GM23338 (cell line): Measurements from ENCODE around the gene RPL39L. TPM values are rescaled to one million over a fixed set of nuclear protein-coding genes. Genes with fewer than 3 reads are reported as not detected.

Source experiments
- ATAC-seq: fragments of 200-7000 bp; cut with Tn5 transposase; 3 replicates; pipeline ENCODE4 v1.9.1; 2020
- DNase-seq: peaks from one replicate; pipeline ENCODE4 v3.0.0-alpha.2; 2015; ENCODE audit warnings: low spot score
- H2AFZ ChIP-seq: fragments of 200-600 bp; sonication (generic); 2 replicates; pipeline ENCODE4 v1.8.0; 2016; ENCODE audit warnings: antibody characterized with exemption, mild to moderate bottlenecking, moderate library complexity
- H3F3A ChIP-seq: fragments of 200-600 bp; sonication (generic); replicated peaks from 2 replicates; pipeline ENCODE4 v1.8.0; 2017; ENCODE audit warnings: antibody characterized with exemption, mixed run types, low read depth
- H3K27ac ChIP-seq: fragments of 200-600 bp; sonication (generic); 2 replicates; pipeline ENCODE4 v1.6.1; 2016; ENCODE audit warnings: low read depth
- H3K27me3 ChIP-seq: fragments of 200-600 bp; sonication (generic); 2 replicates; pipeline ENCODE4 v1.8.0; 2016; ENCODE audit warnings: mild to moderate bottlenecking, mixed run types, moderate library complexity; ENCODE audit not compliant: insufficient read depth
- H3K36me3 ChIP-seq: fragments of 200-600 bp; sonication (generic); 2 replicates; pipeline ENCODE4 v1.8.0; 2016; ENCODE audit warnings: mild to moderate bottlenecking; ENCODE audit not compliant: insufficient read depth
- H3K4me1 ChIP-seq: fragments of 200-600 bp; sonication (generic); 2 replicates; pipeline ENCODE4 v1.8.0; 2016; ENCODE audit warnings: mild to moderate bottlenecking, moderate library complexity; ENCODE audit not compliant: insufficient read depth
- H3K4me2 ChIP-seq: fragments of 200-600 bp; sonication (generic); 2 replicates; pipeline ENCODE4 v1.7.1; 2017; ENCODE audit warnings: mixed run types
- H3K4me3 ChIP-seq: fragments of 200-600 bp; sonication (generic); 2 replicates; pipeline ENCODE4 v1.6.1; 2016; ENCODE audit warnings: mixed run types
- H3K79me2 ChIP-seq: fragments of 200-600 bp; sonication (generic); replicated peaks from 2 replicates; pipeline ENCODE4 v1.8.0; 2017; ENCODE audit warnings: mild to moderate bottlenecking; ENCODE audit not compliant: insufficient read depth
- H3K9me2 ChIP-seq: fragments of 200-600 bp; sonication (generic); 2 replicates; pipeline ENCODE4 v1.8.0; 2017; ENCODE audit not compliant: insufficient read depth
- H4K20me1 ChIP-seq: fragments of 200-600 bp; sonication (generic); replicated peaks from 2 replicates; pipeline ENCODE4 v1.8.0; 2017; ENCODE audit warnings: mild to moderate bottlenecking; ENCODE audit not compliant: insufficient read depth
- H3K27ac Mint-ChIP-seq: 2 replicates; pipeline ENCODE4 v1.8.0; 2020; ENCODE audit warnings: inconsistent platforms, mild to moderate bottlenecking, moderate library complexity, mixed read lengths
- H3K27me3 Mint-ChIP-seq: 3 replicates; pipeline ENCODE4 v1.8.0; 2022; ENCODE audit warnings: low read depth, mild to moderate bottlenecking, moderate library complexity, mixed read lengths, inconsistent platforms; ENCODE audit not compliant: insufficient read depth, poor library complexity
- H3K36me3 Mint-ChIP-seq: 3 replicates; pipeline ENCODE4 v1.8.0; 2021; ENCODE audit warnings: low read depth, mild to moderate bottlenecking, inconsistent platforms, moderate library complexity, mixed read lengths
- H3K4me1 Mint-ChIP-seq: 3 replicates; pipeline ENCODE4 v1.8.0; 2020; ENCODE audit warnings: mild to moderate bottlenecking, inconsistent platforms, mixed read lengths
- H3K4me3 Mint-ChIP-seq: 3 replicates; pipeline ENCODE4 v1.8.0; 2021; ENCODE audit warnings: moderate library complexity, mild to moderate bottlenecking, inconsistent platforms, mixed read lengths
- H3K9me3 Mint-ChIP-seq: 3 replicates; pipeline ENCODE4 v1.8.0; 2020; ENCODE audit warnings: moderate library complexity, mild to moderate bottlenecking, inconsistent platforms, mixed read lengths
- CTCF ChIP-seq, 2 experiments: fragments of 200-600 bp in 1 of 2; sonication (generic) in 1 of 2; conservative IDR thresholded peaks; 2 replicates each; pipeline versions ENCODE4 v1.5.1 to v1.6.1; 2016 to 2017; ENCODE audit warnings: antibody characterized with exemption in 2 of 2, low read depth in 2 of 2, mild to moderate bottlenecking in 2 of 2, moderate library complexity in 1 of 2
- polyA plus RNA-seq: library from polyadenylated mRNA; unstranded; fragments of >200 nt; fragmentation: Nextera tagmentation; extraction: Ambion mirVana; gene quantifications from 2 replicates; pipeline ENCODE4 v1.2.1, GENCODE V29; 2016
- total RNA-seq: library from RNA; depleted of rRNA; stranded (reverse); fragments of >200 nt; shearing (Covaris generic); gene quantifications from 2 replicates; pipeline ENCODE4 v1.2.3, GENCODE V29; 2014
- TF ChIP-seq, protein P1 (sequence below): fragments of 250-450 bp; sonication (Bioruptor Pico); IDR thresholded peaks from 2 replicates; pipeline ENCODE4 v1.5.0; 2020; ENCODE audit warnings: mild to moderate bottlenecking, moderate library complexity
- TF ChIP-seq, protein P2 (sequence below): IDR thresholded peaks from 2 replicates; pipeline ENCODE4 v1.6.1; 2016; ENCODE audit warnings: antibody characterized with exemption

The RPL39L gene
- total and polyA plus RNA-seq, 2 experiments from 2014 or later = 70.6 to 155 TPM

GRCh38 chr3:187150186-187150585, 10.9 kb upstream of the RPL39L start:
- no peak overlapping the region for H3K4me2 ChIP-seq
- H3K9me2 ChIP-seq = peaks cover 4% of the 10 kb centered on the region; the same call in 1 of the 2 replicates
- no peak for DNase-seq
- ATAC-seq = no peak
- H3K79me2 ChIP-seq = peaks cover 53% of the 10 kb centered on the region
- Mint-ChIP-seq H3K4me1 (no peaks in the 10 kb centered on the region), H3K4me3 (no peak overlapping the region), H3K27me3 (peaks cover 2% of the 10 kb centered on the region), H3K27ac (no peak overlapping the region), H3K9me3 (peaks cover 30% of the 10 kb centered on the region), H3K36me3 (peaks cover 23% of the 10 kb centered on the region)
- no peaks in the 10 kb centered on the region for H3F3A ChIP-seq
- H3K36me3 ChIP-seq = peaks cover 20% of the 10 kb centered on the region; the same call in 1 of the 2 replicates
- no peaks in the 10 kb centered on the region for H3K27me3 ChIP-seq
- H3K4me1 ChIP-seq = peaks cover 6% of the 10 kb centered on the region
- TF ChIP-seq, protein P1, sequence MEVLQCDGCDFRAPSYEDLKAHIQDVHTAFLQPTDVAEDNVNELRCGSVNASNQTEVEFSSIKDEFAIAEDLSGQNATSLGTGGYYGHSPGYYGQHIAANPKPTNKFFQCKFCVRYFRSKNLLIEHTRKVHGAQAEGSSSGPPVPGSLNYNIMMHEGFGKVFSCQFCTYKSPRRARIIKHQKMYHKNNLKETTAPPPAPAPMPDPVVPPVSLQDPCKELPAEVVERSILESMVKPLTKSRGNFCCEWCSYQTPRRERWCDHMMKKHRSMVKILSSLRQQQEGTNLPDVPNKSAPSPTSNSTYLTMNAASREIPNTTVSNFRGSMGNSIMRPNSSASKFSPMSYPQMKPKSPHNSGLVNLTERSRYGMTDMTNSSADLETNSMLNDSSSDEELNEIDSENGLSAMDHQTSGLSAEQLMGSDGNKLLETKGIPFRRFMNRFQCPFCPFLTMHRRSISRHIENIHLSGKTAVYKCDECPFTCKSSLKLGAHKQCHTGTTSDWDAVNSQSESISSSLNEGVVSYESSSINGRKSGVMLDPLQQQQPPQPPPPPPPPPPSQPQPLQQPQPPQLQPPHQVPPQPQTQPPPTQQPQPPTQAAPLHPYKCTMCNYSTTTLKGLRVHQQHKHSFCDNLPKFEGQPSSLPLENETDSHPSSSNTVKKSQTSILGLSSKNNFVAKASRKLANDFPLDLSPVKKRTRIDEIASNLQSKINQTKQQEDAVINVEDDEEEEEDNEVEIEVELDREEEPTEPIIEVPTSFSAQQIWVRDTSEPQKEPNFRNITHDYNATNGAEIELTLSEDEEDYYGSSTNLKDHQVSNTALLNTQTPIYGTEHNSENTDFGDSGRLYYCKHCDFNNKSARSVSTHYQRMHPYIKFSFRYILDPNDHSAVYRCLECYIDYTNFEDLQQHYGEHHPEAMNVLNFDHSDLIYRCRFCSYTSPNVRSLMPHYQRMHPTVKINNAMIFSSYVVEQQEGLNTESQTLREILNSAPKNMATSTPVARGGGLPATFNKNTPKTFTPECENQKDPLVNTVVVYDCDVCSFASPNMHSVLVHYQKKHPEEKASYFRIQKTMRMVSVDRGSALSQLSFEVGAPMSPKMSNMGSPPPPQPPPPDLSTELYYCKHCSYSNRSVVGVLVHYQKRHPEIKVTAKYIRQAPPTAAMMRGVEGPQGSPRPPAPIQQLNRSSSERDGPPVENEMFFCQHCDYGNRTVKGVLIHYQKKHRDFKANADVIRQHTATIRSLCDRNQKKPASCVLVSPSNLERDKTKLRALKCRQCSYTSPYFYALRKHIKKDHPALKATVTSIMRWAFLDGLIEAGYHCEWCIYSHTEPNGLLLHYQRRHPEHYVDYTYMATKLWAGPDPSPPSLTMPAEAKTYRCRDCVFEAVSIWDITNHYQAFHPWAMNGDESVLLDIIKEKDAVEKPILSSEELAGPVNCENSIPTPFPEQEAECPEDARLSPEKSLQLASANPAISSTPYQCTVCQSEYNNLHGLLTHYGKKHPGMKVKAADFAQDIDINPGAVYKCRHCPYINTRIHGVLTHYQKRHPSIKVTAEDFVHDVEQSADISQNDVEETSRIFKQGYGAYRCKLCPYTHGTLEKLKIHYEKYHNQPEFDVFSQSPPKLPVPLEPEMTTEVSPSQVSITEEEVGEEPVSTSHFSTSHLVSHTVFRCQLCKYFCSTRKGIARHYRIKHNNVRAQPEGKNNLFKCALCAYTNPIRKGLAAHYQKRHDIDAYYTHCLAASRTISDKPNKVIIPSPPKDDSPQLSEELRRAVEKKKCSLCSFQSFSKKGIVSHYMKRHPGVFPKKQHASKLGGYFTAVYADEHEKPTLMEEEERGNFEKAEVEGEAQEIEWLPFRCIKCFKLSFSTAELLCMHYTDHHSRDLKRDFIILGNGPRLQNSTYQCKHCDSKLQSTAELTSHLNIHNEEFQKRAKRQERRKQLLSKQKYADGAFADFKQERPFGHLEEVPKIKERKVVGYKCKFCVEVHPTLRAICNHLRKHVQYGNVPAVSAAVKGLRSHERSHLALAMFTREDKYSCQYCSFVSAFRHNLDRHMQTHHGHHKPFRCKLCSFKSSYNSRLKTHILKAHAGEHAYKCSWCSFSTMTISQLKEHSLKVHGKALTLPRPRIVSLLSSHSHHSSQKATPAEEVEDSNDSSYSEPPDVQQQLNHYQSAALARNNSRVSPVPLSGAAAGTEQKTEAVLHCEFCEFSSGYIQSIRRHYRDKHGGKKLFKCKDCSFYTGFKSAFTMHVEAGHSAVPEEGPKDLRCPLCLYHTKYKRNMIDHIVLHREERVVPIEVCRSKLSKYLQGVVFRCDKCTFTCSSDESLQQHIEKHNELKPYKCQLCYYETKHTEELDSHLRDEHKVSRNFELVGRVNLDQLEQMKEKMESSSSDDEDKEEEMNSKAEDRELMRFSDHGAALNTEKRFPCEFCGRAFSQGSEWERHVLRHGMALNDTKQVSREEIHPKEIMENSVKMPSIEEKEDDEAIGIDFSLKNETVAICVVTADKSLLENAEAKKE (CRISPR knock-in tag) = no peak
- H2AFZ ChIP-seq = no peak overlapping the region
- H4K20me1 ChIP-seq = no peaks in the 10 kb centered on the region; the same call in 1 of the 2 replicates
- no peak overlapping the region for H3K27ac ChIP-seq
- no peak overlapping the region for H3K4me3 ChIP-seq

DNA sequence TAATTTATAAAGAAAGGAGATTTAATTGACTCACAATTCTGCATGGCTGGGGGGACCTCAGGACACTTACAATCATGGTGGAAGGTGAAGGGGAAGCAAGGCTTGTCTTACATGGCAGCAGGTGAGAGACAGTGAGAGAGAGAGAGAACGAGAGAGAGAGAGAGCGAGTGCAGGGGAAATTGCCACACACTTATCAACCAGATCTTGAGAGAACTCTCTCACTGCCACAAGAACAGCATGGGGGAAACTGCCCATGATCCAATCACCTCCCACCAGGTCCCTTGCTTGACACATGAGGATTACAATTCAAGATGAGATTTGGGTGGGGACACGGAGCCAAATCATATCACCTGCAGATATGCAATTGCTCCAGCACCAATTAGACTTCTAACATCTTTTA, 7.1 kb upstream of the RPL39L start:
- Histone ChIP-seq H4K20me1 (0 out of 2 replicates have a peak, but pooled peaks cover 3% of the 10 kb centered on the region), H3K27ac (no peak overlapping the region), H3K27me3 (no peaks in the 10 kb centered on the region), H3K4me2 (no peak overlapping the region), H3K9me2 (peaks cover 4% of the 10 kb centered on the region; the same call in 1 of the 2 replicates), H3F3A (peaks cover 4% of the 10 kb centered on the region; the same call in 1 of the 2 replicates), H2AFZ (no peak overlapping the region), H3K79me2 (peaks cover 15% of the 10 kb centered on the region), H3K4me3 (no peak overlapping the region), H3K36me3 (peaks cover 11% of the 10 kb centered on the region; the same call in 1 of the 2 replicates), H3K4me1 (peaks cover 5% of the 10 kb centered on the region)
- TF ChIP-seq, protein P2, sequence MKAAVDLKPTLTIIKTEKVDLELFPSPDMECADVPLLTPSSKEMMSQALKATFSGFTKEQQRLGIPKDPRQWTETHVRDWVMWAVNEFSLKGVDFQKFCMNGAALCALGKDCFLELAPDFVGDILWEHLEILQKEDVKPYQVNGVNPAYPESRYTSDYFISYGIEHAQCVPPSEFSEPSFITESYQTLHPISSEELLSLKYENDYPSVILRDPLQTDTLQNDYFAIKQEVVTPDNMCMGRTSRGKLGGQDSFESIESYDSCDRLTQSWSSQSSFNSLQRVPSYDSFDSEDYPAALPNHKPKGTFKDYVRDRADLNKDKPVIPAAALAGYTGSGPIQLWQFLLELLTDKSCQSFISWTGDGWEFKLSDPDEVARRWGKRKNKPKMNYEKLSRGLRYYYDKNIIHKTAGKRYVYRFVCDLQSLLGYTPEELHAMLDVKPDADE = no peak
- TF ChIP-seq CTCF (conservative IDR thresholded peaks at IDR 0.05; ENCODE audit: low read depth in 2 of 2) = no peak
- H3K27me3 Mint-ChIP-seq = peaks cover 4% of the 10 kb centered on the region
- H3K9me3 Mint-ChIP-seq = peaks cover 36% of the 10 kb centered on the region
- no peak overlapping the region for H3K4me3 Mint-ChIP-seq
- H3K36me3 Mint-ChIP-seq = peaks cover 34% of the 10 kb centered on the region
- no peaks in the 10 kb centered on the region for H3K4me1 Mint-ChIP-seq
- ATAC-seq (no peak), DNase-seq (no peak)
- no peak overlapping the region for H3K27ac Mint-ChIP-seq
